IPS DF 19.7 (cell line): Measurements from ENCODE around the gene PPP1R3D.
"Not testable (repeated sequence)": the region's sequence is repeated elsewhere in the genome, so short reads cannot be mapped to it uniquely, and the experiment has no call there.

Source experiments
- DNase-seq: peaks from one replicate; pipeline ENCODE4 v3.0.0-alpha.2; 2013; ENCODE audit warnings: low read depth, low spot score

The PPP1R3D gene

GRCh38 chr20:59925359-59925758 is 14.7 kb downstream of the PPP1R3D start:
- DNase-seq: no peak

DNA sequence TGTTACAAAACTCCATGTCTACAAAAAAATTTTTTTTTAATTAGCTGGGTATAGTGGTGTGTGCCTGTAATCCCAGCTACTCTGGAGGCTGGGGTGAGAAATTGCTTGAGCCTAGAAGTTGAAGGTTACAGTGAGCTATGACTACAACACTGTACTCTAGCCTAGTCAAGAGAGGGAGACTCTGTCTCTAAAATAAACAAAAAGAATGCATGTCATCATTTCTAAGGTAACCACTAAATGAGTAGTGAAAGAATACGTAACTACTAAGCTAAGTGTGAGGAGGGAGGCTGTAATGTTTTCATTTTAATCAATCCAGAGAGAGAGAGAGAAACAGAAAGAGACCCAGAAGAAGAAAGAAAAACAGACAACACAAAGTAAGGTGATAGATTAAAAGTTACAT is 16.6 kb downstream of the PPP1R3D start:
- DNase-seq: no peak

DNA sequence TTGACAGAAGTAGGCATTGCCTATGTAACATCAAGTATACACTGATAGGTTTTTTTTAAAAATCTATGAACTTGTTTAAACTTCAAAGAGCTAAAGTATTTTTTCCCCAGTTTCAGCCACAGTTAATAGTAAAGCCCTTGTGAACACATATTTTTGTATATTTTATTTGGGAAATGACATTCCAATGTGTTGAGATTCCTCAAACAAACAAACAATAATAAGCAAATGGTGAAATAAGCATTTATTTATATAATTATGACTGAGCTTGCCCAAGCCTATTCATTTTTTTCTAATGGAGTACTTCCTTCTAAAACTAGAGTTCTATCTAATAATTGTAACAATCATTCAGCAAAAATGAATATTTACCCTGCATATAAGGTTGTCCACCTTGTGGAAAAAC is 19.2 kb downstream of the PPP1R3D start:
- DNase-seq: no peak

- DNase-seq: no peak
Measured at GRCh38 chr20:59912609-59913008, 27.5 kb downstream of the PPP1R3D start.

- DNase-seq: no peak
Measured at GRCh38 chr20:59911041-59911440, 29.1 kb downstream of the PPP1R3D start.

GRCh38 chr20:59908855-59909254 is 31.2 kb downstream of the PPP1R3D start:
- no peak for DNase-seq

DNA sequence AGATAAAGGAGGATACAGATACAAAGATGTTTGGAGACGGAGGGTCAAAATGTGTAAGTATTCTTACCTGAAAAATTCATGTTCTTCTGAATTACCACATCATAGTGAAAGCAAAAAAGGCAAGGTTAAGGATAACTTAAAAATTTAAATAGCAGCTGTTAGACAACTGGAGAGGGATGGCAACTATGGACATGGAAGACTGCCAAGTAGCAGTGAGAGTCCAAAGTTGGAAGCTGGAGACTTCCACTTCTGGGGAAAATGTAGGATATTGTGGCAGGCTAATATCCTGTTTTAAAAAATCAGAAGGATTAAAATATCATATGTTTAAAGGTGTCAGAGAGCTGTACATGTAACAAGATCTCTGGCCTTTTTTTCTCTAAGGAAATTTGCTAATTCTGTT is 36.5 kb downstream of the PPP1R3D start:
- no peak for DNase-seq

GRCh38 chr20:59902470-59902869 is 37.6 kb downstream of the PPP1R3D start:
- no peak for DNase-seq

GRCh38 chr20:59895908-59896307 is 44.2 kb downstream of the PPP1R3D start:
- DNase-seq: no peak

DNA sequence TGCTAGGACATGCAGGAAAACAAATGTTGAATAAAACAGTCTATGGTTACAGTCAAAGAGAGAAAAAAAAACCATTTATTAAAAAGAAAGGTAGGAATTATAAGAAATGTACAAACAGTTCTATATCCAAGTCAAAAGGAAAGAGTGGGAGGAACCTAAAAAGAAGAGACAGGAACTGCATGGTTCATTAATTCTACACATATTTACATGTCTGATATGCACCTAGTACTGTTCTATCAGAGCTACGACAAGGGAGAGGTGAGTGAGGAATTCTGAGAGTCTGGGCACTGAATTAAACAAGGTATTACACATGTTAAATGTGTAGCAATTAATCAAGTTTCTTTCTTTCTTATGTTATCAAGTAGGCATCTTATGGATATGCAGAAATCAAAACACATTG is 48.5 kb downstream of the PPP1R3D start:
- no peak for DNase-seq

DNA sequence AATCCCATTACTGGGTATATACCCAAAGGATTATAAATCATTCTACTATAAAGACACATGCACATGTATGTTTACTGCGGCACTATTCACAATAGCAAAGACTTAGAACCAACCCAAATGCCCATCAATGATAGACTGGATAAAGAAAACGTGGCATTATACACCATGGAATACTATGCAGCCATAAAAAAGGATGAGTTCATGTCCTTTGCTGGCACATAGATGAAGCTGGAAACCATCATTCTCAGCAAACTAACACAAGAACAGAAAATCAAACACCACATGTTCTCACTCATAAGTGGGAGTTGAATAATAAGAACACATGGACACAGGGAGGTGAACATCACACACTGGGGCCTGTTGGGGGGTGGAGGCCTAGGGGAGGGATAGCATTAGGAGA is 50.1 kb downstream of the PPP1R3D start:
- not testable (repeated sequence) for DNase-seq

GRCh38 chr20:59888050-59888449 is 52.1 kb downstream of the PPP1R3D start:
- no peak for DNase-seq
